ENCODE results near the gene SERPINE2.

SERPINE2 gene

GRCh38 chr2:224041554-224041953, 2.5 kb upstream of the SERPINE2 start:
- DNase-seq: no peak

DNA sequence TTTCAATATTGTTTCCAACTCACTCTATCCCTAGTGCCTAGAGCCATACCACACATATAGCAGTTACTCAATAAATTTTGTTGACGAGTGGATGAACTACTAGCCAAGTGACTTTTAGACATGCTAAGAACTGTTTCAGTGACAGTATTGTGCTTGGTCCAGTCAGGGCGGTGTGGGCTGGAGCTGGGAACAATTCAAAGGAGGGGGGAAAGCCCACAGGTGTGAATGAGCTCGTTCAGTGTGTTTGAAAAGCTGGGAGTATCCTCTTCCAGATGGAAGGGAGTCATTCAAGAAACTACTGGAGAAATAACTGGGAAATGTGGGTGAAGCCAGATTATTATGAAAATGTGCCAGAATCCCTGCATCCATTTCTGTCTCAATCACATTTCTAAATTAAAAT, 1.7 kb upstream of the SERPINE2 start:
- no peak for DNase-seq

- DNase-seq: no peak
Observed at GRCh38 chr2:224039770-224040440, 819 bp upstream of the SERPINE2 start.

- DNase-seq: no peak
Observed at GRCh38 chr2:224038830-224039079, 331 bp downstream of the SERPINE2 start.

GRCh38 chr2:224038049-224038829, 847 bp downstream of the SERPINE2 start:
- DNase-seq: no peak

DNA sequence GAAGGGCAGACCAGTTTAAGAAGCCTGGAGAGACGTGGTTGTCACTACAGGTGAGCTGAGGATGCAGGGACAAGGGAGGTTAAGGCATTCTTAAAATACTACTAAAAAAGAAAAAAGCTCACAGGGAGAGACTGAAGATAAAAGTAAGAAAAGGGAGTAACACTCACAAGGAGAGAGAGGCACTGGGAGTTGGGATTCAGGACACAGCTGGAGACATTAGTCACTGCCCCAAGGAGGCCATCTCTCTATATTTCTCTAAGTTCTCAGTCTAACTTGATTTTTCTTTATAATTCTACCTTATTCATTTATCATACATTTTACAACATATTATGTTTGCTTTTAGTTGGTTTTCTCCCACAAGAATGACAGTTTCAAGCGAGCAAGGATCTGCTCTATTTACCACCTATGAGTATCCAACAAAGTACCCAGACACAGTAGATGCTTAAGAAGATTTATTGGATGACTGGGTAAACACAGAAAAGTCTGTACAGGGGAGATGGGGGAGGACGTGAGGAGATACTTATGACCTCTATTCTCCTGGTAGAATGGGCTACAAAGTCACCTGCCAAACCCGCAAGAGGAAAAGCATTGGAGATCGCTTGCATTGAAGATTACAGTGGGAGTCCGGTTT, 2.2 kb downstream of the SERPINE2 start:
- no peak for DNase-seq

DNA sequence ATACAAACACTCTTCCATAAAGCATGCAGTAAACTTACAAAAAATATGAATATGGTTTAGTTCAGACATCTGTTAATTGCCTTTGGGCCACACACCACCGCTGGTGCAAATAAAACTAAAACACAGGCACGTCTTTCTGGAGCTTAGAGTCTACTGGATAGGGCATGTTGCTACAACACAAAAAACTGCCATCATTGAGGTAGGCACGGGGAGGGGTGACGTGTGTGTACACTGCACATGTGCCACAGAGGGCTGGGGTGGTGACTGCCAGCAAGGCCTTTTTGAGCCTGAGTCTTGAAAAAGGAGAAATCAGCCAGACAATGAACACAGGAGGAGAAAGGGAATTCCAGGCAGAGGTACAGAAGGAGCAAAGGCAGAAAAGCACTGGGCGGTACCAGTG, 5.1 kb downstream of the SERPINE2 start:
- no peak for DNase-seq

DNA sequence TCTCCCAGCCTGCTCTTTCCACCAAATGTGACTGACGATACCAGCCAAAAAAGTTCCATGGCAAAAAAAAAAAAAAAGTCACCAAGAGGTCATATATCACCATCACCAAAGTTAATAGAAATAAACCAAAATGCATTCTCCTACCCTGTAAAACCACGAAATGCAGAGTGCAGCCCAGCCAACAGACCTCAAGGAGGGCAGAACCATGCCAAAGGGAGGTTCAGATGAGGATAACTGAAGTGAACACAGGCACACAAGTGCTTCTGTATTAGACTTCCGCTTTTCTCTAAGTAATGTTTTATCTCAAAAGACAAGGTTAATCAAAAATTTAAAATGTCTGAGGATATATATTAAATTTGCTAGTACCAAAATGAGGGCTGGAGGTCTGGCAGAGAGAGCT, 5.5 kb downstream of the SERPINE2 start:
- no peak for DNase-seq

DNA sequence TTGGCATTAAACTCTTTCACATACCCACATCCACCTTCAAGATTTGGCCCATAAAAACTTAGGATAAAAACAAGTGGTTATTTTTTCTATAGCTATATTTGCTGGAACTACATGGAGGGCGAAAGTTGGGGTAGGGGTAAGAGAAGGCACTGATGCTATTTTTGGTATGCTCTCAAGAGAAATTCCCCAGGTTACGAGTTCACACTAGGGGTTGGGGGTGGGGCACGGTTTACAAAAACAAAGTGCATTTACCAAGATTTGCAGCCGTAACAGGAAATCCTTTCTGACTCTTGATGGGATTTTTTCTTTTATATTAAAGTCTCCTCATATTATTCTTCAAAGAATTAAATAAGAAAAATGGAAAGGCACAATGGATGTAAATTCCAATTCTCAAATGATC, 6.8 kb downstream of the SERPINE2 start:
- no peak for DNase-seq

DNA sequence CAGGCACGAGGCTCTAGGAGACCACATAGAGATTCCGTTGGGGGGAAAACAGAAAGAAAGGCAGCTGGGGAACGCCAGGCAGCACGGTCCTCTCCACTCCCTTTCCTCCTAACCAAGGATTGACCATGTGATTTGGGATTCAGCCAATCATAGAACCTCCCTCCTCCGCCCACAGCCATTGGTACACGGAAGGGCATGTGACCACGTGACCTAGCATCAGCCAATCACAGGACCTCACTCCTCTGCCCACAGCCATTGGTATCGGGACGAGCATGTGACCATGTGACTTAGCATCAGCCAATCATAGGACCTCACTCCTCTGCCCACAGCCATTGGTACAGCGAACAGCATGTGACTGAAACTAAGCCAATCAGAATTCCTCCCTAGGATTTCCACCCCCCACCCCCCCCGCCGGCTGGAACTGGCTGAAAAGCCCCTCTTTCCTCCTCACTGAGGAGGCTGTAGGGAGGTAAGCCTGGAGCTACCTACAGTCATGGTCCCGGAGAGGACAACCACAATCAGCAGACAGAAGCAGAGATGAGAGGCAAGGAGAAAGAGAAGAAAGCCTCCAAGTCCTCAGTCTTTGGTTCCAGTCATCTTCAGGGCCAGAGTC, 7.6 kb downstream of the SERPINE2 start:
- DNase-seq: no peak

GRCh38 chr2:224030786-224031185, 8.3 kb downstream of the SERPINE2 start:
- DNase-seq: no peak

DNA sequence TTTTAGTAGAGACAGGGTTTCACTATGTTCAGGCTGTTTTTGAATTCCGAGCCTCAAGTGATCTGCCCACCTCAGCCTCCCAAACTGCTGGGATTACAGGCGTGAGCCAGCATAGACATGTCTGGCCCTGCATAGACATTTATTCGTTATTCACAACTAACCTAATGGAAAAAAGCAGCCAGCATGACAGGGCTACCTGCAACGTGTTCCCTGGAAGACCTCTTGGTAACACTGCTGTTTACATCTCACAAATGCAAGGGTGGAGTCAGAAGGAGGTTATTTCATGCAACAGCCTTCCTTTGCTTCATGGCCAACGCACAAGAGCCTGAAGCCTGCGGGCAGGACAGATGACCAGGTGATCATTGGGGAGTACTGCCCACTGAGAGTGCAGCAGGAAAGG, 9.2 kb downstream of the SERPINE2 start:
- no peak for DNase-seq

GRCh38 chr2:224027931-224028330, 11.2 kb downstream of the SERPINE2 start:
- DNase-seq: no peak

DNA sequence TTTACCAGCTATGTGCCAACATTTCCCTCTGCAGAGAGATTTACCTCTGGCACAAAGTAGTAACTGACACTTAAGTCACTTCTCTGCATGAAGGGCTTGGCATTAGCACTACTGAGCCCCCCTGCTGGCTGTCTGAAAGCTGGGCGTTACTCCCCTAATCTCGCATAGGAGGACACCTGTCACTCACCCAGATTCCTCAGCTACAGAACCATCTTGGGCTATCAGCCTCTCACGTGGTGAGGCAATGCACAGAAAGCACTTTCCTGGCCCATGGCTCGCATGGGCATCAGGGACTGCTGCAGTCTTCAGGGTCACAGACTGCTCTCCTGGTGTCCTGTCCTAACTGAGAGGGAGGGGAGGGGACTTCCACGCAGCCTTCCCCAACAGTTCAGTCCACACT, 12.0 kb downstream of the SERPINE2 start:
- DNase-seq: no peak

DNA sequence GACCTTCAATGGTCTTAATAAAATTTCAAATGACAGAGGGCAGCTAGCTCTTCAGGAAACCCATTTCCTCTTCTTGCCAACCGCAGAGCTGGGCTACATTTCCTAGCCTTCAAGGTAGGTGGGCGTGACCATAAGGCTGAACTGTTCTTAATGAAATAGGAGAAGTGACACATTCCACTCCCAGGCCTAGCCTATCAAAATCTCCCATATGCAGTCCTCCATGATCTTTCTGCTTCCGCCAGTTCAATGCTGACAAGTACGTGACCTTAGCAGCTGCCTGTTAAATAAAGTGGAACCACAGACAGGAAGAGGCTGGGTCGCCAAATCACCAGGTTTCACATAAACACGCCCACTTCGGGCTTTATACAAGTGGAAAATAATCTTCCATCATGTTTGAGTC, 13.2 kb downstream of the SERPINE2 start:
- DNase-seq: no peak

- DNase-seq: no peak
Observed at GRCh38 chr2:224024270-224024669, 14.8 kb downstream of the SERPINE2 start.

DNA sequence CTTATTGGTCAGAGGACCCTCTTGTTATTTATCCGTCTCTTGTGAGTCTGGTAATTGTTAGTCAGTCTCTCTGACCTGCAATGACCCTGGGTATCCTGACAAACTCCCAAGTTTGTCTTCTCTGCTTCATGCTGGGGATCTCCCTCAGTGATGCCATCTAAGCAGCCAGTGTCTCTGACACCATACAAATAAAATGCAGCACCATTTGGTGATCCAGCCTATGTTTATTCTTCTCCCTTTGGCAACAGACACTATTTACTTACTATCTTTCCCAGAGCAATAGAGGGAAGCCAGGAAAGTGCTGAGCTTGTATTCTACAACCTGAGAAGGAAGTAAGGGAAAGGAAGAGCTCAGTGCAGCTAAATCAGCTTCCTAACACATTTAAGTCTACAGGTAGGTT, 15.9 kb downstream of the SERPINE2 start:
- DNase-seq: no peak

GRCh38 chr2:224022486-224022885, 16.6 kb downstream of the SERPINE2 start:
- no peak for DNase-seq

GRCh38 chr2:224020523-224020922, 18.6 kb downstream of the SERPINE2 start:
- DNase-seq: no peak

DNA sequence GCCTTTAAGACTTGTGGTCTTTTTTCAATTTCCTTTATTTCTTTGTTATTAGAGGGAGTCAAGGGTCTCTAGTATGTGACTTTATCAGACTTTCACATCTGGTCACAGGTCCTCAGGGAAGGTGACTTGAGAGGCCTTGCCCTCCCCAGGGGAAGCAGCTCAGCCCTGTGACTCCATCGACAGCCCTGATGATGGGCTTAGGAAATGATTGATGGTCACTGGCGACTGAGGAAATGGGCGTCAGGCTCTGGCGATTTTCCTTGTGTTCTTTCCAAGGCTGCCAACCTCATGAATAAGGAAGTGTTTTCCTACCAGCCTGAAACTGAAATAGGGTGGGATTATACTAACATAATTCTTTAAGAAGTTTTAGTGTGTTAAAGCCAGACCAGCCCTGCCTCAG, 21.1 kb downstream of the SERPINE2 start:
- DNase-seq: no peak

DNA sequence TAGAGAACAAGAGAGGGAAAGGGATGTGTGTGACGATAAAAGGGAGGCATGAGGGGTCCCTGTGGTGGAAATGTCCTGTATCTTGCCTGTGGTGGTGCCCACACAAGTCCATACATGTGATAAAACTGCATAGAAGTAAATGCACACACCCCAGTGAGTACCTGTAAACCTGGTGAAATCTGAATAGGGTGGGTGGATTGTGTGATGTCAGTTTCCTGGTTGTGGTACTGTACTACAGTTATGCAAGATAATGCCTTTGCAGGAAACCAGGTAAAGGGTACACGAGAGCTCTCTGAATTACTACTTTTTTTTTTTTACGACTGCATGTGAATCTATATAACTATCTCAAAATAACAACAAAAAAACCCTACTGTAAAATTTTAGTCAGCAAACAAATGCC, 22.1 kb downstream of the SERPINE2 start:
- DNase-seq: no peak

- no peak for DNase-seq
Observed at GRCh38 chr2:224014336-224014735, 24.8 kb downstream of the SERPINE2 start.

DNA sequence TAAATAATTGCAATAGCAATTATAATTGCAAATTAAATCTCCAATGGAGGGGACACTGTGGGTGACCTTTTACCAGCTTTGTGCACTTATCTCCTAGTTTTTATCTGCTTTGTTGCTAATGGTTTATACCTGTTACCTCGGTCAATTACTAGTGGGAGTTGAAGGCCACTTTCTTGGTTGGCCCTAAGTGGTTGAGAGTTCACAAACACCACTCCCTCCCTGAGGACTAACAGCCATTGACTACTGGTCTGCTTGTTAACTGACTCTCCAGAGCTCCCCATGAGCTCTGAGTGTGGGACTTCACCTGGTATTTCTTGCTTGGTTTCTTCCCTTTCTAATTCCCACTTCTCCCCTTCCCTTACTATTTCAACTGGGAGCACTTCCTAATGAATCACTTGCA, 27.2 kb downstream of the SERPINE2 start:
- no peak for DNase-seq
